ENCODE measurements around the gene ZNF892.
"Not testable (repeated sequence)": the region's sequence is repeated elsewhere in the genome, so short reads cannot be mapped to it uniquely, and the experiment has no call there.

The ZNF892 gene

DNA sequence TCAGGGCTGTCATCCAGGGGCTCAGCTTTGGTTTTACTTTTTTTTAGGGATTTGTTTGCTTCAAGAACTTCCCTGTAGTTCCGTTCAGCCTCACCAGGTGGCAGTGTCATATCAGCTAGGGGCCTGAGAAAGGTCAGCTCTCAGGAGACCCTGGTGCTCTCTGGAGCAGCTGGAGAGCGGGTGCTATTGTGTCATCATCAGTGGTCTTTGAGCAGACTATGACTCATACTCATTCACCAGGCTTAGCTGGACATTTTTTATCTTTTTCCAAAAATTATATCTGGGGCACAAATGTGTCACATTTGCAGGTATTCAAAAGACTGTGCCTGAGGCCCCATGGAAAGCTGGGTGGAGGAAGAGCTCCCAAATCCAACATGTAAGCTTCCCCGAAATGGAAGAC is 24.4 kb downstream of the ZNF892 start:
- DNase-seq, result peak; percentile 77

DNA sequence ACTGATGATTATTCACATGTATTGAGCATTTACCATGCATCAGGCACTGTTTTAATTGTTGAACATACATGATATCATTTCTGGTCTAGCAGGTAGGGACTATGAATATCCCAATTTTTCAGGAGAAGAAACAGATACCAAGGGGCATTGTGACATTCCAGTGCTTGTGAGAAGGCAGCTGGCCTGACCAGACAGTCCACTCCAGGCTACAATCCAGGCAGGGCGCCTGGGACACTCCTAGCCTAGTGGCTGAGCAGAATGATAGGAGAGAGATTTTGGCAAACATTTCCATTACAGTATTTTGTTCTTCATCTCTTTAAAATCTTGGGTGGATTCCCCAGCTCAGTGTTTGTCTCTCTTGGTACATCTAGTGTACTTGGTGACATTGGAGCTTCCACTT is 24.9 kb downstream of the ZNF892 start:
- DNase-seq, result no peak

DNA sequence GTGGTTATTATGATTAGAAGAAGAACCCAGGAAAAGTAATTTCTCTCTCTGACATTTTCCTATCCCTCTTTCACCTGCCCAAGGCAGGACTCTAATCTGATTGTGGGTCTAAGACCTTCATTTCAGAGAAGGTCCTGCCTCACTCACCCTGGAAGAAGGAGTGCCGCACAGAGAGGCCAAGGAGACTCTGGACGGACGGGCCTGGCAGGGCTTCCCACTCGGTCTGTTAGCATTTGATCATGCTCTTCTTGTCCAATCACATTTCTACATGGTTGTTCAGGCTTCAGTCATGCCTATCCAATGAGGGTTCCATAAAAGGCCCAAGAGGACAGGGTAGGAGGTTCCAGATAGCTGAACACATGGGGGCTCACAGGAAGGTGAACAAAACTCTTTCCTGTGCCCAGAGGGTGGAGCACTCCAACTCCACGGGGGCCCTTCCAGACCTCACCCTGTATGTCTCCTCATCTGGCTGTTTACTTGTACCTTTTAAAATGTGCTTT is 27.0 kb downstream of the ZNF892 start:
- DNase-seq, result no peak

DNA sequence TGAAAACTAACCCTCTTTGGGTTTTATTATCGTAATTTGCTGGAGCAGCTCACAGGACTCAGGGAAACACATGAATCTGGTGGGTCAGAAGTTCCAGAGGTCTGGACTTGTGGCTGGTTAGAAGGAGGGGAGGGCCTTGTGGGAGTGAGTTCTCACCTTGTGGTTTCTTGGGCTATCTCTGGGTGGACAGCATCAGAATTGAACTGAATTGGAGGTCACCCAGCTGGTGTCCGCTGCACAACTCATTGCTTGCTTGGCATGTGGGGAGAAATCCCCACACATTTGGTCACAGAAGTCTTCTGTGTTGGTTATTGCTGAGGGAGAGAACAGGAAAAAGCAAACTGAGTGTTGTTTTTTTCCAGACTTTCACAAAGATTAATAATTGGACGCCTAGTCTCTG is 27.5 kb downstream of the ZNF892 start:
- DNase-seq, result no peak

DNA sequence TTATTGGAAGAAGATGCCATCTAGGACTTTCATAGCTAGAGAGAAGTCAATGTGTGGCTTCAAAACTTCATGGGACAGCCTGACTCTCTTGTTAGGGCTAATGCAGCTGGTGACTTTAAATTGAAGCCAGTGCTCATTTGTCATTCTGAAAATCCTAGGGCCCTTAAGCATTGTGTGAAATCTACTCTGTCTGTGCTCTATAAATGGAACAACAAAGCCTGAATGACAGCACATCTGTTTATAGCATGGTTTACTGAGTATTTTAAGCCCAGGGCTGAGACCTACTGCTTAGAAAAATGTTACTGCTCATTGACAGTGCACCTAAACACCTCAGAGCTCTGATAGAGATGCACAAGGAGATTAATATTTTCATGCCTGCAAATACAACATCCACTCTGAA is 30.8 kb downstream of the ZNF892 start:
- DNase-seq, result no peak

DNA sequence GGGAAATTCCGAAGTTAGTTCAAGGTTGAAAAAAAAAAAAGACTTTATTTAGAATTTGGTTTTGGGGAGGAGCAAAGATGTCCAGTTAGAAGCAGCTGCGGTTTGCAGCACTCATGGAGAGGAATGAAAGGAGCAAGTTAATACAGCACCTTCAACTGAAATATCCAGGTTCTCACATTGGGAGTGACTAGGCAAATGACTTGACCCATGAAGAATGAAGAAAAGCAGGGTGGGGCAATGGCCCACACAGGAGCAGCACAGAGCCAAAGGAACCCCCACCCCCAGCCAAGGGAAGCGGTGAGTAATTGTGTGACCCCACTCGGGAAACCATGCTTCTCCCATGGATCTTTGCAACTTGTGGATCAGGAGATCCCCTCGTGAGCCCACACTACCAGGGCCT is 32.8 kb downstream of the ZNF892 start:
- no peak for DNase-seq

DNA sequence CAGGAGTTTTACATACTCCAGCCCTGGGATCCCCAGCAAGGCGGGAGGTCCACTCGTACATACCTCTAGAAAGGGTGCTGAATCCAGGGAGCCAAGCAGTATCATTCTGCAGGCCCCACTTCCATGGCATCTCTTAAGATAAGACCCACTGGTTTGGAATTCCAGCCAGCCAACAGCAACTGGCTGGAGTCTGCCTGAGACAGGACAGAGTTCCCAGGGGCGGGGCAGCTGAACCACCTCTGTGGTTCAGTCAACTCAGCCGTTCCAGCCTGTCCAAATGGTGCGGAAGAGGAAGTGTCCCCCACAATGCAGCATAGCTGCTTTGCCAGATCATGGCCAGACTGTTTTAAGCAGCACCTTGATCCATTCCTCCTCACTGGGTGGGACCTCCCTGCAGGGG is 33.2 kb downstream of the ZNF892 start:
- no peak for DNase-seq

DNA sequence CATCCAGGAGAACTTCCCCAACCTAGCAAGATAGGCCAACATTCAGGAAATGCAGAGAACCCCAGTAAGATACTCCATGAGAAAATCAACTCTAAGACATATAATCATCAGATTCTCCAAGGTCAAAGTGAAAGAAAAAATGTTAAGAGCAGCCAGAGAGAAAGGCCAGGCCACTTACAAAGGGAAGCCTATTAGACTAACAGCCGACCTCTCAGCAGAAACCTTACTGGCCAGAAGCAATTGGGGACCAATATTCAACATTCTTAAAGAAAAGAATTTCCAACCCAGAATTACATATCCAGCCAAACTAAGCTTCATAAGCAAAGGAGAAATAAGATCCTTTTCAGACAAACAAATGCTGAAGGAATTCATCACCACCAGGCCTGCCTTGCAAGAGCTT is 34.8 kb downstream of the ZNF892 start:
- not testable (repeated sequence) for DNase-seq

All from NCI-H2171 treated with DMSO at 0.1 percent for 48 hours (cell line).